ENCODE data around the gene PRKCH.

The PRKCH gene

DNA sequence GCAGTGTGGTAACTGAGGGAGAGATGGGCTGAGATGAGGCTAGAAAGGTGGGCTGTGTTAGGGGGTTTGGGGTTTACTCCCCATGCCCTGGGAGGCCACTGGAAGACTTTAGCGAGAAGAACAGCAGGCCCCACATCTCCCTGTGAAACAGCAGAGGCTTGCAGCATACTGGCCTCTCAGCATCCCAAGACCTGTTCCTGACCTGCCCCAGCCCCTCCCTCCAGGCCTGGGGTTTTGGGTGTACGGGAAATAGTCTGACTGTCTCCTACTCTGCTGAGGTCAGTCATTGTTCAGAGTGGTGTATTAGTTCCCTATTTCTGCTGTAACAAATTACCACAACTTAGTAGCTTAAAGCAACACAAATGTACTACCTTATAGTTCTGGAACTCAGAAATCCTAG lies 270.5 kb downstream of the PRKCH start:
- DNase-seq (ENCODE audit: low spot score) = no peak

- no peak for DNase-seq (ENCODE audit: low spot score)
Measured at GRCh38 chr14:61593330-61593729, 272.0 kb downstream of the PRKCH start.

- no peak for DNase-seq (ENCODE audit: low spot score)
Measured at GRCh38 chr14:61596990-61597389, 275.6 kb downstream of the PRKCH start.

- DNase-seq (ENCODE audit: low spot score) = peak; percentile 48
Measured at GRCh38 chr14:61598980-61599379, 277.6 kb downstream of the PRKCH start.

GRCh38 chr14:61599942-61600341 lies 278.6 kb downstream of the PRKCH start:
- DNase-seq (ENCODE audit: low spot score) = no peak
